Transverse colon (tissue), 4 donors: ENCODE measurements around the gene TM6SF1. TPM values are rescaled to one million over a fixed set of nuclear protein-coding genes. Genes with fewer than 3 reads are reported as not detected.
"Not testable (repeated sequence)": the region's sequence is repeated elsewhere in the genome, so short reads cannot be mapped to it uniquely, and the experiment has no call there.

ENCODE experiments used
- DNase-seq: peaks from one replicate; pipeline ENCODE4 v3.0.0-alpha.2; 2019
- H3K27ac ChIP-seq, 4 donors: fragments of 200-600 bp; sonication (generic); 2 replicates each; pipeline ENCODE4 v1.5.1; 2016 to 2018; ENCODE audit warnings: inconsistent platforms in 4 of 4
- H3K27me3 ChIP-seq: fragments of 200-600 bp; sonication (generic); 2 replicates; pipeline ENCODE4 v1.5.1; 2017; ENCODE audit warnings: inconsistent platforms
- H3K36me3 ChIP-seq, 4 donors: fragments of 200-600 bp; sonication (generic); 2 replicates each; pipeline ENCODE4 v1.5.1; 2017 to 2019; ENCODE audit warnings: inconsistent platforms in 4 of 4
- H3K4me1 ChIP-seq, 4 donors: fragments of 200-600 bp; sonication (generic); 2 replicates each; pipeline ENCODE4 v1.5.1; 2017 to 2020; ENCODE audit warnings: inconsistent platforms in 4 of 4
- H3K4me3 ChIP-seq, 4 donors: fragments of 200-600 bp; sonication (generic); 1 replicate in 1 of 4; 2 replicates in 3 of 4; pipeline versions ENCODE4 v1.5.1 to v1.6.1; 2017 to 2019; ENCODE audit warnings: inconsistent platforms in 4 of 4
- H3K9me3 ChIP-seq, 2 donors: fragments of 200-600 bp; sonication (generic); 2 replicates each; pipeline ENCODE4 v1.5.1; 2017 to 2019; ENCODE audit warnings: inconsistent platforms in 2 of 2
- CTCF ChIP-seq, 5 experiments: fragments of 200-600 bp in 3 of 5; fragments of 450-650 bp in 2 of 5; sonication (generic) in 3 of 5; IDR thresholded peaks; 1 replicate in 2 of 5; 2 replicates in 3 of 5; pipeline ENCODE4 v1.5.1; 2016 to 2017; ENCODE audit warnings: antibody characterized with exemption in 5 of 5, inconsistent platforms in 3 of 5, mild to moderate bottlenecking in 2 of 5, moderate library complexity in 1 of 5
- EP300 ChIP-seq: sonication (generic); formaldehyde crosslinking; IDR thresholded peaks from one replicate; pipeline ENCODE4 v1.6.1; 2017; ENCODE audit warnings: antibody characterized with exemption, low read depth
- POLR2A ChIP-seq: fragments of 450-650 bp; IDR thresholded peaks from one replicate; pipeline ENCODE4 v1.6.1; 2016; ENCODE audit warnings: antibody characterized with exemption, mild to moderate bottlenecking, moderate library complexity
- POLR2AphosphoS5 ChIP-seq, 3 donors: sonication (generic); formaldehyde crosslinking; IDR thresholded peaks; one replicate each; pipeline ENCODE4 v1.6.1; 2016; ENCODE audit warnings: antibody characterized with exemption in 3 of 3
- WGBS, 2 donors: methylation state at CpG; one replicate each; pipeline ENCODE4 v1.1.5; 2018; ENCODE audit warnings: low coverage in 1 of 2; 5-methylcytosine and 5-hydroxymethylcytosine counted together
- in situ Hi-C, 4 donors: fragments of 200-750 bp; cut with MboI; loops; one replicate each; pipeline versions ENCODE4 v1.15.0 to v1.15.1; 2017; ENCODE audit warnings: low sequenced_read_pairs in 3 of 4, low pct_ligation_motif_present in 1 of 4, low pct_unique_long_range_greater_than_20kb in 1 of 4
- intact Hi-C: fragments of 100-400 bp; cut with DNase I; formaldehyde crosslinking; loops from one replicate; pipeline ENCODE4 v1.15.1; 2023; ENCODE audit warnings: low total_unique reads
- total RNA-seq, 4 donors: library from RNA; depleted of rRNA; stranded (reverse); fragments of >200 nt; gene quantifications; one replicate each; pipeline ENCODE4 v1.1.0, GENCODE V29; 2016

TM6SF1 gene
- total RNA-seq, 4 donors from 2014 or later: 0.96 to 1.7 TPM; not detected in 2

DNA sequence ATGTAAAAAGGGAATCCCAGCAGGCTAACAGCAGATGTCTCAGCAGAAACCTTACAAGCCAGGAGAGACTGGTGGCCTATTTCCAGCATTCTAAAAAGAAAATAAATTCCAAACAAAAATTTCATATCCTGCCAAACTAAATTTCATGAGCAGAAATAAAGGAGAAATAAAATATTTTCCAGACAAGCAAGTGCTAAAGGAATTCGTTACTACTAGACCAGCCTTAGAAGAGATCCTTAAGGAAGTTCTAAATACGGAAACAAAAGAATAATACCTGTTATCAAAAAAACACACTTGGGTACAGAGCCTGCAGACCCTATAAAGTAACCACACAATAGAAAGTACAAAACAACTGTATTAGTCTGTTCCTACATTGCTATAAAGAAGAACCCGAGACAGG is 58.8 kb downstream of the TM6SF1 start:
- no peak overlapping the region for H3K27ac ChIP-seq
- no peaks in the 10 kb centered on the region for H3K36me3 ChIP-seq
- intact Hi-C loops: no loop called here
- H3K9me3 ChIP-seq: peaks cover 0 to 10% of the 10 kb centered on the region in 2 donors
- TF ChIP-seq EP300: no peak
- no peak for TF ChIP-seq CTCF (IDR thresholded peaks at IDR 0.05)
- no peak for TF ChIP-seq POLR2A
- TF ChIP-seq POLR2AphosphoS5 (IDR thresholded peaks at IDR 0.05): no peak
- in situ Hi-C loops: no loop called here
- H3K4me1 ChIP-seq: no peaks in the 10 kb centered on the region
- no peaks in the 10 kb centered on the region for H3K27me3 ChIP-seq
- no peak overlapping the region for H3K4me3 ChIP-seq
- no peak for DNase-seq
- 84% methylated on average over 3 of the region's 3 CpGs; no CpG with 5 or more reads in 1 of the 2 donors for WGBS, 2 donors

GRCh38 chr15:83166830-83167229 is 59.4 kb downstream of the TM6SF1 start:
- H3K27ac ChIP-seq: no peak overlapping the region
- in situ Hi-C loops (no loop called here), intact Hi-C loops (no loop called here)
- H3K36me3 ChIP-seq: no peaks in the 10 kb centered on the region
- peaks cover 0 to 10% of the 10 kb centered on the region in 2 donors for H3K9me3 ChIP-seq
- DNase-seq: no peak
- TF ChIP-seq CTCF (IDR thresholded peaks at IDR 0.05): no peak
- TF ChIP-seq POLR2AphosphoS5 (IDR thresholded peaks at IDR 0.05): no peak
- TF ChIP-seq POLR2A: no peak
- no peaks in the 10 kb centered on the region for H3K4me1 ChIP-seq
- H3K4me3 ChIP-seq: no peak overlapping the region
- 86 to 100% methylated on average over 2 of the region's 2 CpGs for WGBS, 2 donors
- H3K27me3 ChIP-seq: no peaks in the 10 kb centered on the region

DNA sequence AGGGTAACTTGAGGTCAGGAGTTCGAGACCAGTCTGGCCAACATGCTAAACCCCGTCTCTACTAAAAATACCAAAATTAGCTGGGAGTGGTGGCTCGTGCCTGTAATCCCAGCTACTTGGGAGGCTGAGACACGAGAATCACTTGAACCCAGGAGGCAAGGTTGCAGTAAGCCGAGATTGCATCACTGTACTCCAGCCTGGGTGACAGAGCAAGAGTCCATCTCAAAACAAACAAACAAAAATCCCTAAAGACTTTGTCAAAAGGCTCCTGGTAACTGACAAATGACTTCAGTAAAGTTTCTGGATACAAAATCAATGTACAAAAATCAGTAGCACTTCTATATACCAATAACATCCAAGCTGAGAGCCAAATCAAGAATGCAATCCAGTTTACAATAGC is 62.1 kb downstream of the TM6SF1 start:
- in situ Hi-C loops, H3K27me3 ChIP-seq: not testable (repeated sequence)
- WGBS, 2 donors: 86% methylated on average over 5 of the region's 5 CpGs; no CpG with 5 or more reads in 1 of the 2 donors

GRCh38 chr15:83170474-83171165 is 63.2 kb downstream of the TM6SF1 start:
- Histone ChIP-seq H3K9me3 (peaks cover 0 to 10% of the 10 kb centered on the region in 2 donors), H3K27me3 (no peaks in the 10 kb centered on the region), H3K4me1 (no peaks in the 10 kb centered on the region), H3K4me3 (no peak overlapping the region), H3K27ac (no peak overlapping the region), H3K36me3 (no peaks in the 10 kb centered on the region)
- in situ Hi-C loops: no loop called here
- intact Hi-C loops: no loop called here
- 74 to 77% methylated on average over 4 of the region's 4 CpGs for WGBS, 2 donors
- TF ChIP-seq POLR2A (no peak), EP300 (no peak)
- DNase-seq: no peak

More for the DNA sequence above, 62.1 kb downstream of the TM6SF1 start:
- H3K27ac ChIP-seq, H3K4me3 ChIP-seq, H3K4me1 ChIP-seq, H3K36me3 ChIP-seq, intact Hi-C loops, H3K9me3 ChIP-seq, DNase-seq: not testable (repeated sequence)

- intact Hi-C loops (no loop called here), in situ Hi-C loops (no loop called here)
- no peak overlapping the region for H3K4me3 ChIP-seq
- 90 to 100% methylated on average over 1 of the region's 1 CpG for WGBS, 2 donors
- H3K4me1 ChIP-seq: no peaks in the 10 kb centered on the region
- no peak for TF ChIP-seq POLR2A
- TF ChIP-seq POLR2AphosphoS5 (IDR thresholded peaks at IDR 0.05): no peak
- TF ChIP-seq CTCF (IDR thresholded peaks at IDR 0.05): no peak
- TF ChIP-seq EP300: no peak
- no peaks in the 10 kb centered on the region for H3K9me3 ChIP-seq
- DNase-seq: no peak
- no peaks in the 10 kb centered on the region for H3K27me3 ChIP-seq
- no peaks in the 10 kb centered on the region for H3K36me3 ChIP-seq
- no peak overlapping the region for H3K27ac ChIP-seq
These were observed 67.4 kb downstream of the TM6SF1 start for GRCh38 chr15:83174891-83175290.
